HG02852 (cell line): Measurements from ENCODE around the gene SVBP.
A peak's percentile ranks its signal among the peaks of the same experiment; 100 is the strongest.
"Not testable (repeated sequence)": the region's sequence is repeated elsewhere in the genome, so short reads cannot be mapped to it uniquely, and the experiment has no call there.

Source experiments
- ATAC-seq: cut with Tn5 transposase; IDR thresholded peaks from one replicate; pipeline ENCODE4 v1.9.1; 2021; ENCODE audit warnings: mild to moderate bottlenecking, moderate library complexity; ENCODE audit not compliant: unreplicated experiment

Gene SVBP

GRCh38 chr1:42816585-42817439 is at the start of gene SVBP, which contains the start of gene ERMAP:
SVBP (minus strand) TSS chr1:42817397; CDS start chr1:42816544, 853 bp downstream.
ERMAP (plus strand) TSS chr1:42817122; CDS start chr1:42830449, 13,327 bp downstream.
- ATAC-seq = peak; percentile 83

GRCh38 chr1:42866549-42866948 is 49.4 kb upstream of the SVBP start:
- ATAC-seq = no peak

GRCh38 chr1:42861014-42861399 is 43.8 kb upstream of the SVBP start:
- ATAC-seq = no peak

- ATAC-seq = no peak
These were observed 43.3 kb upstream of the SVBP start for GRCh38 chr1:42860339-42861013.

- ATAC-seq = not testable (repeated sequence)
These were observed 42.2 kb upstream of the SVBP start for GRCh38 chr1:42859366-42859765.

- not testable (repeated sequence) for ATAC-seq
These were observed 39.4 kb upstream of the SVBP start for GRCh38 chr1:42856554-42856953.

GRCh38 chr1:42853116-42853884 is 36.1 kb upstream of the SVBP start:
- no peak for ATAC-seq

GRCh38 chr1:42852608-42852980 is 35.4 kb upstream of the SVBP start:
- no peak for ATAC-seq

GRCh38 chr1:42851960-42852607 is 34.9 kb upstream of the SVBP start:
- ATAC-seq = no peak

GRCh38 chr1:42851420-42851819 is 34.2 kb upstream of the SVBP start:
- ATAC-seq = no peak

GRCh38 chr1:42849944-42850343 is 32.7 kb upstream of the SVBP start:
- ATAC-seq = no peak

GRCh38 chr1:42848823-42849537 is 31.8 kb upstream of the SVBP start:
- no peak for ATAC-seq

- ATAC-seq = no peak
These were observed 30.7 kb upstream of the SVBP start for GRCh38 chr1:42847721-42848460.

GRCh38 chr1:42847111-42847595 is 30.0 kb upstream of the SVBP start:
- no peak for ATAC-seq

GRCh38 chr1:42846257-42847110 is 29.3 kb upstream of the SVBP start, which contains the start of gene ZNF691:
ZNF691 (plus strand) TSS chr1:42846613; CDS start chr1:42849659, 3,046 bp downstream.
- ATAC-seq = peak; percentile 96

- peak; percentile 6 for ATAC-seq
These were observed 28.7 kb upstream of the SVBP start for GRCh38 chr1:42845866-42846256.

GRCh38 chr1:42845193-42845592 is 28.0 kb upstream of the SVBP start:
- no peak for ATAC-seq

GRCh38 chr1:42844592-42845140 is 27.5 kb upstream of the SVBP start:
- no peak for ATAC-seq
